A673 (cell line): ENCODE measurements around the gene SAP30BP. TPM values are rescaled to one million over a fixed set of nuclear protein-coding genes. Genes with fewer than 3 reads are reported as not detected.

Experiments
- BruUV-seq: library from RNA; stranded (reverse); fragments of 400-500 nt; replicated peaks from 2 replicates; lab custom pipeline; 2021; lab: Mats Ljungman, UMichigan
- CTCF ChIA-PET: fragments of 300-600 bp; sonication (Branson Sonifier 250); formaldehyde crosslinking; loops from one replicate; lab custom pipeline; 2022; ENCODE audit warnings: antibody characterized with exemption; lab: Charles Lee
- POLR2A ChIA-PET: fragments of 300-600 bp; sonication (Branson Sonifier 250); formaldehyde crosslinking; loops from one replicate; lab custom pipeline; 2022; ENCODE audit warnings: antibody characterized with exemption; ENCODE audit not compliant: low non-redundant PET; lab: Charles Lee
- DNase-seq: peaks from one replicate; pipeline ENCODE4 v3.0.0-alpha.2; 2015; ENCODE audit warnings: low spot score
- H3K27ac ChIP-seq: fragments of 200-600 bp; sonication (generic); 2 replicates; pipeline ENCODE4 v1.5.1; 2016; ENCODE audit warnings: mixed run types, low read depth, mild to moderate bottlenecking, mixed read lengths, antibody characterized with exemption, low read length; ENCODE audit not compliant: poor library complexity, severe bottlenecking
- H3K27me3 ChIP-seq: fragments of 200-600 bp; sonication (generic); replicated peaks from 2 replicates; pipeline ENCODE4 v1.6.1; 2017; ENCODE audit warnings: mixed run types, low read depth, mild to moderate bottlenecking, mixed read lengths, antibody characterized with exemption, low read length; ENCODE audit not compliant: insufficient read depth, poor library complexity
- H3K36me3 ChIP-seq: fragments of 200-600 bp; sonication (generic); 2 replicates; pipeline ENCODE4 v1.6.1; 2016; ENCODE audit warnings: mixed run types, mild to moderate bottlenecking, mixed read lengths, antibody characterized with exemption, low read length; ENCODE audit not compliant: insufficient read depth, poor library complexity, severe bottlenecking
- H3K4me1 ChIP-seq: fragments of 200-600 bp; sonication (generic); 2 replicates; pipeline ENCODE4 v1.6.1; 2017; ENCODE audit warnings: mixed run types, mild to moderate bottlenecking, mixed read lengths, antibody characterized with exemption, low read length; ENCODE audit not compliant: insufficient read depth, poor library complexity, severe bottlenecking
- H3K4me3 ChIP-seq: fragments of 200-600 bp; sonication (generic); 2 replicates; pipeline ENCODE4 v1.5.1; 2016; ENCODE audit warnings: low read depth, mixed run types, mild to moderate bottlenecking, mixed read lengths, low read length; ENCODE audit not compliant: poor library complexity, severe bottlenecking
- H3K9me3 ChIP-seq: fragments of 200-600 bp; sonication (generic); 2 replicates; pipeline ENCODE4 v1.6.1; 2016; ENCODE audit warnings: mixed run types, low read depth, mild to moderate bottlenecking, mixed read lengths, antibody characterized with exemption, low read length; ENCODE audit not compliant: poor library complexity, severe bottlenecking
- CTCF ChIP-seq: fragments of 300-800, 200-600 bp; sonication (generic); conservative IDR thresholded peaks from 2 replicates; pipeline ENCODE4 v1.5.1; 2017; ENCODE audit warnings: low read depth, mild to moderate bottlenecking, antibody characterized with exemption, low read length, moderate library complexity, mixed read lengths
- EZH2 ChIP-seq: fragments of 200-600 bp; sonication (generic); IDR thresholded peaks from 2 replicates; pipeline ENCODE4 v1.6.1; 2017; ENCODE audit warnings: borderline replicate concordance, low read depth, mild to moderate bottlenecking, mixed read lengths, antibody characterized with exemption, low read length; ENCODE audit not compliant: poor library complexity, severe bottlenecking
- intact Hi-C: fragments of 100-400 bp; cut with micrococcal nuclease; formaldehyde crosslinking; loops from one replicate; pipeline ENCODE4 v1.10.0; 2022; ENCODE audit not compliant: unreplicated experiment
- total RNA-seq: library from RNA; stranded (reverse); gene quantifications from 2 replicates; pipeline ENCODE4 v1.2.3, GENCODE V29; 2021

Gene SAP30BP
- total RNA-seq, 1 experiment from 2014 or later: 98.1 TPM

DNA sequence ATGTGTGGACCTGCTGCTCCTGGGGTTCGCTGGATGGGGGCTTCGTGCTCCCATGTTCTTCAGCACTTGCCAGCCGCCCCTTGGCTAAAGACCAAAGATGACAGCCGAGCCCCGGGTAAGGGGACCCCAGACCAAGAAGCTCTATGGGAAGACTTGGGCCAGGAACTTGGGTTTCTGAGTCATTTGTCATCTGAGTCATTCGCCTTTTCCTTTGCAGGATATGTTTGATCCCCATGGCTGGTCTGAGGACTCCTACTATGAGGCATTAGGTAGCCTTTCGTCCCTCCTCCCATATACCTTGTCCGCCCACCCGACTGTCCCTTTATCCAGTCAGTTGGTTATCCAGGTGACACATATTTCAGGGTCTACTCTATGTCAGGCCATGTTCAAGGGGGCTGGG lies 36.5 kb downstream of the SAP30BP start:
- intact Hi-C loops: no loop called here
- CTCF ChIA-PET: no interaction called here
- BruUV-seq: no TSS peak
- no peak for DNase-seq
- TF ChIP-seq EZH2 (no peak), CTCF (no peak)
- H3K27ac ChIP-seq: no peak overlapping the region
- POLR2A ChIA-PET: no interaction called here
- no peaks in the 10 kb centered on the region for H3K4me1 ChIP-seq
- H3K4me3 ChIP-seq: no peak overlapping the region
- H3K27me3 ChIP-seq: no peaks in the 10 kb centered on the region
- peaks cover 63% of the 10 kb centered on the region for H3K36me3 ChIP-seq
- H3K9me3 ChIP-seq: no peaks in the 10 kb centered on the region

- TF ChIP-seq EZH2 (no peak), CTCF (no peak)
- Histone ChIP-seq H3K36me3 (peaks cover 53% of the 10 kb centered on the region), H3K4me3 (no peak overlapping the region), H3K4me1 (no peaks in the 10 kb centered on the region), H3K27me3 (no peaks in the 10 kb centered on the region), H3K27ac (no peak overlapping the region), H3K9me3 (no peaks in the 10 kb centered on the region)
- no peak for DNase-seq
- no TSS peak for BruUV-seq
- ChIA-PET POLR2A (no interaction called here), CTCF (no interaction called here)
- intact Hi-C loops: no loop called here
These were observed 38.1 kb downstream of the SAP30BP start for GRCh38 chr17:75704963-75705875.

DNA sequence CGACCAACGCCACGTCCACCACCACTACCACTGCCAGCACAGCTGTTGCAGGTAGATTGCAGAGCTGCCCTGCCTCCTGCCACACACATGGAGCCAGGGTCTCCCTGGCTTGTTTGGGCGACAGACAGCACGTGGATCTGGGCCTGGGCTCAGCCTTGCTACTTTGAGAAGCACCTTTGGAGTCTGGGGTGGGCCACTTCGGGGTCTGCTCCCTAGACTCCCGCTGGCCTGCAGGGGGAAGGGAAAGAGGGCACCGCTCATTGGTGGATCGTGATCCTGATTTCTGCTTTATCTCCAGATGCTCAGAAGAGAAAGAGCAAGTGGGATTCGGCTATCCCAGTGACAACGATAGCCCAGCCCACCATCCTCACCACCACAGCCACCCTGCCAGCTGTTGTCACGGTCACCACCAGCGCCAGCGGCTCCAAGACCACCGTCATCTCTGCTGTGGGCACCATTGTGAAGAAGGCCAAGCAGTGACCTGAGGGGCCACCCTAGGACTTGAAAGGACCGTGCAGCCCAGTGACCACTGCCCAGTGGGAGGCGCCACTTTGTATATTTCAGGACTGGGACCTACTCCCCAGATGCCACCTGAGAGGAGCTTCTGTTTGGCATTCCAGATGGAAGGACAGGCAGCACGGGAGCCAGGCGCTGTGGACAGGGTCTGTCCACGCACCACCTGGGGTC lies 39.0 kb downstream of the SAP30BP start:
- Histone ChIP-seq H3K4me1 (no peaks in the 10 kb centered on the region), H3K36me3 (peaks cover 44% of the 10 kb centered on the region), H3K9me3 (no peaks in the 10 kb centered on the region), H3K4me3 (no peak overlapping the region), H3K27ac (no peak overlapping the region), H3K27me3 (no peaks in the 10 kb centered on the region)
- TF ChIP-seq EZH2 (no peak), CTCF (no peak)
- TSS peak; percentile 45 for BruUV-seq
- CTCF ChIA-PET: no interaction called here
- DNase-seq: no peak
- intact Hi-C loops: no loop called here
- POLR2A ChIA-PET: no interaction called here
